ENCODE data around the gene MYO3B.
"Not testable (repeated sequence)": the region's sequence is repeated elsewhere in the genome, so short reads cannot be mapped to it uniquely, and the experiment has no call there.

The MYO3B gene

GRCh38 chr2:170213281-170213625, 35.3 kb downstream of the MYO3B start:
- DNase-seq (ENCODE audit: low read depth): not testable (repeated sequence)

DNA sequence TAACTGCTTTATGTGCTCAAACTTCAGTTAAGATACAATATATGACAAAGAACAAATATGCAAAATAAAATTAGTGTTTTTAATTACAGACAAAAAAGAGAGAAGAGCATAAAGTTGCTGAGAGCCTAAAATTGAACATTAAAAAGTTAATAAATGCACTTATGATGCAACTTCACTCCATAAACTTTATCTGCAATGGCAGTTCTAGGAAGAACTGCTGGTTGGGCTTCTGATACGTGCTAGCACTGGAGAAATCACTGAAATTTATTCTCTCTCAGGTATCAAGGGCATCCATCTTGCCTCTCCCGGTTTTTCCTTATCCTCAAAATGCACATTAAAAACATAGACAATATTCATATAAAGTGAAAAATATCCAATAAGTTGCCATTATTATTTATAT, 35.7 kb downstream of the MYO3B start:
- DNase-seq (ENCODE audit: low read depth): no peak

DNA sequence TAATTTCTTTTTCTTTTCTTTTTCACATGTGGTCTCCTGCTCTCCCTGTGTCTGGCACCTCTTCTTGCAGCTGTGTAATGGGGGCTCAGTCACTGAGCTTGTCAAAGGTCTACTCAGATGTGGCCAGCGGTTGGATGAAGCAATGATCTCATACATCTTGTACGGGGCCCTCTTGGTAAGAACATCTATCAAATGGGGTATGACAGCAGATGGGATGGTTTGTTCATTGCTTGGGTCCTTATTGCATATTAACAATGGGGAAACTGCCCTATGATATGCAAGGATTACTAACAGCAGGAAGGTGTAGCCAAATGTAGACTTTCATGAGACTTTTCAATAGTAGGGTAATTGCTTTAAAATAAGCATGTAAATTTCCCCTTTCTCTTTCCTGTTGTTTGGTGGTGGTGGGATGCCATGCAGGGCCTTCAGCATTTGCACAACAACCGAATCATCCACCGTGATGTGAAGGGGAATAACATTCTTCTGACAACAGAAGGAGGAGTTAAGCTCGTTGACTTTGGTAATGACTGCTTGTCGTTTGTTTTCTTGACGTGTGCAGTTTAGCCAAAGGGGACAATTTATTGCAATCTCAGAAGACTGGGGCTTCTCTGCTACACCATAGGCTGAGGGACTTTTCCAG, 36.5 kb downstream of the MYO3B start:
- DNase-seq (ENCODE audit: low read depth): no peak

DNA sequence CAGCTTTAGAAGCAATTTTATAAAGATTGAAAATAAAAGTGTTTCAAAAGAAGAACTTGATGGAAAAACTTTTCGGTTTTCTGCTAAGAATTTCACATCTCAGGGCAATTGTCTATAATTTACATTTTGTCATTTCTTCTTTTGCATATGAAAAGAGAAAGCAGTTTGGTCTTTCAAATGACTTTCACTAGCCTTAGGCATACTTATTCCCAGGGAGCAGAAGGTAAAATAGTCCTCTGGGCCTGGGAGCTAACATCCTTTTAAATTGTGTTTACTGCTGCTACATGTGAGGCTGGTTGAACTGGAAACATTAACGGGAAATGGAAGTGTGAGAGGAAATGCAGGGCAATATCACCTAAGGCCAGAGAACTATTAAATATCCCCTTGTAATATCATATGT, 37.1 kb downstream of the MYO3B start:
- no peak for DNase-seq (ENCODE audit: low read depth)

DNA sequence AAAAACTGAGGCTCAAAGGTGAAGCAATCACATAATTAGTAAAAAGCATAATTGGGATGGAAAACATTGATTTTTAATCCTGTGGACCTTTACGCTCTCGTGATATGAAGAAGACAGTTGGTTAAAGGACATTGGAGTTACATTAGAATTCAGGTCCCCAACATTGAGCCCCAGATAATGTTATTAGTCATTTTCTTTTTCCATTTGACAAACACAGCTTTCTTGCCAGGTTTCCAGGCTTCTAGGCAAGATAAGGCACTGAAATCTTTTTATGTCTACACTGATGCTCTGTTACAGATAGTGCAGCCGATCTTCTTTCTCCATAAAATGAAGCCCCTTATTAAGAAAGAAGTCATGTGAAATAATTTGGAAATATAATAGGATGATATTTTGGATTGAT, 38.5 kb downstream of the MYO3B start:
- DNase-seq (ENCODE audit: low read depth): no peak

- DNase-seq (ENCODE audit: low read depth): no peak
Observed at GRCh38 chr2:170216981-170217380, 39.0 kb downstream of the MYO3B start.

GRCh38 chr2:170217778-170218251, 39.9 kb downstream of the MYO3B start:
- no peak for DNase-seq (ENCODE audit: low read depth)

DNA sequence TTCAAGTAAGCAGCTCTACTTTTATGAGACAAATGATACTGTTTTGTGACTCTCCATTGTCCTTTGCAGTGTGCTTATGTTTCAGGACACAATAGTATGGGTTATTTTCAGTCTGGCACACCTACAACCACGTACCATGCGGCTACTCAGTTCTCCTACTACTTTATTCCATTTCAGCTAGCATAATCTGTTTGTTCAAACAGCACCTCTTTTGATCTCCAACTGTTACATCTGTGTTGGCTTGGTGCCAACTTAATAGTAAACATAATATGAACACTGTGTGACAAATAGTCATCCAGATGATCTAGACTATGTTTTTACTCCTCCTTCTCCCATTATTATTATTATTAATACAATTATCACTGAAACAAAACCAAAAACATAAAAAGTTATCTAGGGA, 40.5 kb downstream of the MYO3B start:
- no peak for DNase-seq (ENCODE audit: low read depth)

GRCh38 chr2:170218931-170219330, 41.0 kb downstream of the MYO3B start:
- no peak for DNase-seq (ENCODE audit: low read depth)

DNA sequence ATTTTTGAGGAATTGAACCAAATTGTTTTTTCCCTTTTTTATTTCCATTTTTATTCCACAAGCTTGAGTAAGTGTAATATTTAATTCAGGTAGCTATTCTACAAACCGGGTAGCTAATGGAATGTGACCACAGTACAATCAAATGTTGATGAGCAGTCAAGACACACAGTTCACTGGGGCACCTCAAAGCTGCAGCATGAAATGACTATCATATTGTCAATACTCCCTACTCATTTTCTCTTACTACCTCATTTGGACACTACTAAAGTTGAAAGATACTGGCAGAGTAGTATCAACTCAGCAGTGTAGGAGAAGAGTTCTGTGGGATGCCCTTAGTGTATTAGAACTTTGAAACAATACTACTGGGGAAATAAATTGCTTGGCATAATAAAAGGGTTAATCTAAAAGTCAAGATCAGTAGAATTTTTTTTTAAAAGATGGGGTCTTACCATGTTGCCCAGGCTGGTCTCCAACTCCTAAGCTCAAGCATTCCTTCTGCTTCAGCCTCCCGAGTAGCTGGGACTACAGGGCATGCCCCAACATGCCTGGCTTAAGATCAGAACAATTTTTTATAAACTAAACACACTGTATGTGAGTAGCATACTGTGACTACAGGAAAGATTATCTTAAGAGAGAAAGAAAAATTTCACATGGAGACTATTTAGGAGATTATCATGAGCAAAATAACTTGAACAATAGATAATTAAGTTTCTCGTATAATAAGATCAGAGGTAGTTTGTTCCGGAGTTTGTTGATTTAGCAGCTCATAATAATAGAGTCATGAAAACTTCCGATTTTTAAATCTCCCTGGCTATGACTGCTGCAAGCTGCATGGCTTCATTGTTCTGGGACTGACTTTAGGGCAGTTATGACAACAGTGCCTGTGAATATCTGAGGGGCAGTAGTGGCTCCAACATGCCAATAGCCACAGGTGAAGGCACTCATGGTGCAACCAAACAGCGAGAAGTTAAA, 43.7 kb downstream of the MYO3B start:
- peak; percentile 48 for DNase-seq (ENCODE audit: low read depth)

DNA sequence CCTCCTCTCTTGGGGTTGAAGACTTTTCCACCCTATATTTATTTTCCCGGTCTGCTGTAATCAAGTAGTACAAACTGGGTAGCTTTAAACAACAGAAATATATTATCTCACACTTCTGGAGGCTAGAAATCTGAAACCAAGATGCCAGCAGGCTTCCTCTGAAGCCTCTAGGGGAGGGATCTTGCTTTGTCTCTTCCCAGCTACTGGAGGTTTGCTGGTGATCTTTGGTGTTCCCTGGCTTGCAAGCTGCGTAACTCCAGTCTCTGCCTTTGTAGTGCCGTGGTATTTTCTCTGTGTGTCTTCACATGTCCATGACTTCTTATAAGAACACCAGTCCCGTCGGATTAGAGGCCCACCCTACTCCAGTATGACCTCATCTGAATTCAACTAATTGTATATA, 44.4 kb downstream of the MYO3B start:
- DNase-seq (ENCODE audit: low read depth): peak; percentile 19

- no peak for DNase-seq (ENCODE audit: low read depth)
Observed at GRCh38 chr2:170222842-170223241, 44.9 kb downstream of the MYO3B start.

DNA sequence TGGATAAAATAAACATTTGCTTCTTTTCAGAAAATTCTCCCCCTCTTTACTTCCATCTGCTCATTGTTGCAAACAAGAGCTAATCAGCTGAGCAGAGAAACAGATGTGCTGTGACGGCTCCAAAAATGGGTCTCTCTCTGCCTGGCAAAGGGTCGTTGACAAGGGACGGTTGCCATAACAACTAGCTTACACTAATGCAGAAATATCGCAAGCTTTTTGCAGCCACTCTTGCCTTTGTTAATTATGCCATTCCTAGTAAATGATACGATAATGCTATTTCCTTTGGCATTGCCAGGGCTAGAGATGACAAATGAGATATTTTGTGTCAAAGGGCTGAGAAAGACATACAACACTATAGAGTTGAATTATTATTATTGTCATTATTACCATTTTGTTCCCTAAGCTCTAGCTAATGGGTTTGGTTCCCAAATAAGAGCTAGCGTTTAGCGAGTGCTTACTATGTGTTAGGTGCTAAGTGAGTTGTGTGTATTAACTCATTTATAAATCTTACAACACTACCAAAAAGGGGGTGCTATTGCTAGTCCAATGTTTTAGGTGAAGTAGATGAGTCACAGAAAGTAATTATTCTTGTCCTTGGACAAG, 46.8 kb downstream of the MYO3B start:
- no peak for DNase-seq (ENCODE audit: low read depth)

DNA sequence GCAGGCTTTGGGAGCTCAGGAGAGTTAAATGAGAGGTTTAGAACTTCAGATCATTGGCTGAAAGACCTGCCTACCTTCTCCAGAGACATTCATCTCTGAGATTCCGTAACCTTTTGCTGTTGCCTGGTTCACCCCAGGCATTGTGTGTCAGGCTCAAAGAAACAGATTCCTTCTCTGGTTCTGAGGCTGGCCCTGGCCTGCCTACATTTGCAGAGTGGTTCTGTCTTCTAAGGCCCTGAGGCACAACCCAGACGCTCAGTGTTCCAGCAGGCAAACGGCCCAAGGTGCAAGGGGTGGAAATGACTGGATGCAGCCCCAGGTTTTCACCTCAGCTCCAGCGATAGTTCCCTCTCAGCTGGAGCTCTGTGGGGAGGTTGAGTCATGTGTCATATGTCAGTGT, 48.3 kb downstream of the MYO3B start:
- no peak for DNase-seq (ENCODE audit: low read depth)

- no peak for DNase-seq (ENCODE audit: low read depth)
Observed at GRCh38 chr2:170227507-170227947, 49.6 kb downstream of the MYO3B start.

- no peak for DNase-seq (ENCODE audit: low read depth)
Observed at GRCh38 chr2:170227951-170228350, 50.0 kb downstream of the MYO3B start.

DNA sequence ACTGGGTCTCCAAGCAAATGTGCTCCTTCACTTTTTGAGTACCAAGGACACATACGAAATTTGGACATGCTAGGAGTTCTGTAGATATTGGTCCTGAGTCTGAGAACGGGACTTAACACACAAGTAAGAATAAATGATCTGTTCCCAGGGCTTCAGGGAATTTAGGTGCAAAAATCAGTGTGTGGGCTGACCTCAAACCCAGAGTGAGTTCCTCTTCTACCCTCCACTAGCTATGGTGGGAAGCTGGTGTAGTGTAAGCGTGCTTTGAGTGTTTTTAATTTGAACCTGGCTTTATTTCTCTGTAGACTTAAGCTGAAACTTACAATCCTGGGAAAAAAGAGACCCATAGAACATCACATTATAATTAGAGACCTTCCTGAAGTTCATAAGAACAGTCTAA, 50.5 kb downstream of the MYO3B start:
- no peak for DNase-seq (ENCODE audit: low read depth)

- DNase-seq (ENCODE audit: low read depth): no peak
Observed at GRCh38 chr2:170229125-170229524, 51.2 kb downstream of the MYO3B start.

DNA sequence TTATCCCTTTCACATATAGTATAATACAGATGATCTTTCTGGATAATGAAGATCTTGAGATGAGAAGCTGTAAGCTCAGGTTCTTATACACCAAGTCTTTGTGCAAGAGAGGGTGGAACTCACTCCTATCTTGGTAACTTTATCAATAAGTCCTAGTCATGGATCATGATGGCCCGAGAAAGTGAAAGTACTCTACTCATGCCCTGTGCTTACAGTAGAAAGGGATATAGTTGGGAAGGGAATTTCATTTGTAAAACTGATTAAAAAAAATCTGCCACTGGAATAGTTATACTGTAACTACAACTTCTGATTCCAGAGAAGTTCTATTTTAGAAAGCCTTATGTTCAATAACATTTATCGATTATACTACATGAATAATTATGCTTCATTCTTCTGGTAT, 51.8 kb downstream of the MYO3B start:
- DNase-seq (ENCODE audit: low read depth): no peak

DNA sequence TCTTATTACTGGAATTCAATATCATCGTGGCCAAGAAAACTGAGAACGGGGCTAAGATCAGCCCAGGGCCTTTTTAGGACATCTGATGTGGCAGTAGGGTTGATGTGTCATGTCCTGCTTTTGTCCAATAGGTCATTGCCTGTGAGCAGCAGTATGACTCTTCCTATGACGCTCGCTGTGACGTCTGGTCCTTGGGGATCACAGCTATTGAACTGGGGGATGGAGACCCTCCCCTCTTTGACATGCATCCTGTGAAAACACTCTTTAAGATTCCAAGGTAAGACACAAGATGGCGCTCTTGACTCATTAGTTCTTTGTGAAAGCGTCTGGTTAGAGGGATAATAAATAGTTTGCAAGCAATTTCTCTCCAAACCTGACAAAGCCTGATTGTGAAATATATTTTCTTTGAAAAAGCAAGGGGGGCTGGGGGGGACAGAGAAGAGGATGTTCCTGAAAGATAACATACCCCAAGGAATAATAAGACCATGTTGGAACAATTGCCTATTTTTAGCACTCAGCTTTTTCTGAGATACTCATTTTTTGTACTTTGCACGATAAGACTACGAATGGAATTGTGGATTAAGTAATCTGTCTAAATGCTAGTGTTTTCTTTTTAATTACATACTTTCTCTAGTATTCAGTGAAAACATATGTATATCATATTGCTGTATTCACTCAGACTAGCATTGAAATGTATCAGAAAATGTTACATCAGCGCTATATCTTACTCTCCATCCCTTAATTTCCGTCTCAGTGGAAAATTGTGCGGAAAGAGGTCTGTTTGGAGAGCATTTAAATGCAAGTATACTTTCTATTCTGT, 58.1 kb downstream of the MYO3B start:
- DNase-seq (ENCODE audit: low read depth): peak; percentile 31

DNA sequence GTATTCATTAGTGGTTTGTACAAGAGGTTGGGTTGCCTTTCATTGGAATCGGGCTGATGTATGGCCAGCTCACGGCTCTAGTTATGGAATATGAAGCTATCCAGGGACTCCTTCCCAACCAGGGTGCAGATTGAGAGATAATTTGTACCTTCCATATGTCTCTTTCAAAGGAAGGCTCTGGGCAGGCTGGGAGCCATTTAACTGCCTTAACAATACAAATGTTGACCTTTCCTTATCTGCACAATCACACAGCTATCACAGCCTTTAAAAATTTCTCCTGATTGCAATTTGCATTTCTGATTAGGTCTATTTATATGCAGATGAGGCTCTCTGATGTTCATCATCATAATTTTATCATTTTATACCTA, 58.7 kb downstream of the MYO3B start:
- DNase-seq (ENCODE audit: low read depth): no peak

GRCh38 chr2:170237572-170238120, 59.7 kb downstream of the MYO3B start:
- no peak for DNase-seq (ENCODE audit: low read depth)
